Measurements from ENCODE around the gene AFF1. TPM values are rescaled to one million over a fixed set of nuclear protein-coding genes. Genes with fewer than 3 reads are reported as not detected.
A peak's percentile ranks its signal among the peaks of the same experiment; 100 is the strongest.
"Not testable (repeated sequence)": the region's sequence is repeated elsewhere in the genome, so short reads cannot be mapped to it uniquely, and the experiment has no call there.

Gene AFF1
- total and polyA plus RNA-seq, 2 donors (not counting 1 experiment from before 2014, with no cell fraction given), result 15.5 to 21.1 TPM

DNA sequence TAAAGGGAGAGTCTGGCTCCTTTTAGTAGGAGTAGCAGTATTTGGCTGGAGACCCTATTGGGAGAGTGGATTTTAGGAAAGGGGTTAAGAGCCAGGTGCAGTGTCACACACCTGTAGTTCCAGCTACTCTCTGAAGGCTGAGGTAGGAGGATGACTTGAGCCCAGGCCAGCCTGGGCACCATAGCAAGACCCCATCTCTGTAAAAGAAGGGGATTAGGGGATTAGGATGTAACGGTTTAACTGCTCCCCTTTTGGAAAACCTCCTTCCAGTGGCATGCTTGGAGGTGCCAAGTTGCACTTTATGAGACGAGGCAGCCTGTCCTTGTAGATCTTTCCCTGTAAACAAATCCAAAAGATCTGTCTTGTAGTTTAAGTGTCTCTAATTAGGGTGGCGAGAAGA is 145.7 kb downstream of the AFF1 start:
- H3K9me3 ChIP-seq (ENCODE audit: control insufficient read depth, insufficient read depth, low read depth, low read length), result no peaks in the 10 kb centered on the region
- no peak overlapping the region for H3K4me2 ChIP-seq (ENCODE audit: extremely low read depth, insufficient read depth, low read length)
- H3K27ac ChIP-seq (ENCODE audit: insufficient read depth, low read length), result no peak overlapping the region
- peaks cover 7% of the 10 kb centered on the region for H3K4me1 ChIP-seq (ENCODE audit: control insufficient read depth, extremely low read depth, insufficient read depth, low read length)
- no peak overlapping the region for H2AFZ ChIP-seq (ENCODE audit: low read length)
- H4K20me1 ChIP-seq (ENCODE audit: control insufficient read depth, extremely low read depth, insufficient read depth, low read length), result no peaks in the 10 kb centered on the region
- no peaks in the 10 kb centered on the region for H3K27me3 ChIP-seq (ENCODE audit: control insufficient read depth, insufficient read depth, low read length)
- no peak for TF ChIP-seq EZH2 (IDR thresholded peaks at IDR 0.05; ENCODE audit: low read length, missing control alignments)
- TF ChIP-seq, protein P1, sequence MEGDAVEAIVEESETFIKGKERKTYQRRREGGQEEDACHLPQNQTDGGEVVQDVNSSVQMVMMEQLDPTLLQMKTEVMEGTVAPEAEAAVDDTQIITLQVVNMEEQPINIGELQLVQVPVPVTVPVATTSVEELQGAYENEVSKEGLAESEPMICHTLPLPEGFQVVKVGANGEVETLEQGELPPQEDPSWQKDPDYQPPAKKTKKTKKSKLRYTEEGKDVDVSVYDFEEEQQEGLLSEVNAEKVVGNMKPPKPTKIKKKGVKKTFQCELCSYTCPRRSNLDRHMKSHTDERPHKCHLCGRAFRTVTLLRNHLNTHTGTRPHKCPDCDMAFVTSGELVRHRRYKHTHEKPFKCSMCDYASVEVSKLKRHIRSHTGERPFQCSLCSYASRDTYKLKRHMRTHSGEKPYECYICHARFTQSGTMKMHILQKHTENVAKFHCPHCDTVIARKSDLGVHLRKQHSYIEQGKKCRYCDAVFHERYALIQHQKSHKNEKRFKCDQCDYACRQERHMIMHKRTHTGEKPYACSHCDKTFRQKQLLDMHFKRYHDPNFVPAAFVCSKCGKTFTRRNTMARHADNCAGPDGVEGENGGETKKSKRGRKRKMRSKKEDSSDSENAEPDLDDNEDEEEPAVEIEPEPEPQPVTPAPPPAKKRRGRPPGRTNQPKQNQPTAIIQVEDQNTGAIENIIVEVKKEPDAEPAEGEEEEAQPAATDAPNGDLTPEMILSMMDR (conservative IDR thresholded peaks at IDR 0.05 in 1 of 2, IDR thresholded peaks at IDR 0.05 in 1 of 2; ENCODE audit: low read depth in 1 of 2, low read length in 2 of 2), result no peak
- peaks cover 12% of the 10 kb centered on the region for H3K79me2 ChIP-seq (ENCODE audit: control insufficient read depth, insufficient read depth, low read length)
- H3K36me3 ChIP-seq (ENCODE audit: control insufficient read depth, insufficient read depth, low read length), result no peaks in the 10 kb centered on the region
- no peak for DNase-seq (ENCODE audit: low read depth in 2 of 2)
- no peak overlapping the region for H3K4me3 ChIP-seq (replicated peaks in 1 of 4; ENCODE audit: control extremely low read depth in 1 of 4, insufficient read depth in 1 of 4, low read depth in 3 of 4, low read length in 4 of 4)
- H3K9ac ChIP-seq (ENCODE audit: insufficient read depth, low read length), result no peak overlapping the region

DNA sequence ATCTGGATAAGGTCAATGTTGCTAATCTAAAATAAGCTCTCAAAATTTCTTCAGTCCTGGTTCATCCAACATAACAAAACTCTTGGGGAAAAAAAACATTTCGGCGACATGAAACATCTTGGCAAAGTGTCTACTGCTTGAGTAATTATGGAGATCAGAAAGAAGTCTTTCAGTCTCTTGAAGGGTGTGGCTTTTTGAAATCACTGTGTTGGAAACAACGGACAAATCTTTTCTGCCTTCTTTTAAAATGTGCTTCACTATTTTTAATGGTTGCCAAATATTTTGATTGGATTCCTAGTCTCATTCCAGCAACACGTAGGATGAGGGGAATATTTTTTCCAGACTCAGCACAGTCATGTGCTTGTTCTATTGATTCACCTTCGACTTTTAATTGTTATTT is 147.0 kb downstream of the AFF1 start:
- Histone ChIP-seq H4K20me1 (ENCODE audit: control insufficient read depth, extremely low read depth, insufficient read depth, low read length) (no peaks in the 10 kb centered on the region), H3K4me2 (ENCODE audit: extremely low read depth, insufficient read depth, low read length) (no peak overlapping the region), H3K27me3 (ENCODE audit: control insufficient read depth, insufficient read depth, low read length) (no peaks in the 10 kb centered on the region), H3K36me3 (ENCODE audit: control insufficient read depth, insufficient read depth, low read length) (no peaks in the 10 kb centered on the region), H3K4me3 (replicated peaks in 1 of 4; ENCODE audit: control extremely low read depth in 1 of 4, insufficient read depth in 1 of 4, low read depth in 3 of 4, low read length in 4 of 4) (no peak overlapping the region), H2AFZ (ENCODE audit: low read length) (no peak overlapping the region), H3K27ac (ENCODE audit: insufficient read depth, low read length) (no peak overlapping the region), H3K79me2 (ENCODE audit: control insufficient read depth, insufficient read depth, low read length) (peaks cover 10% of the 10 kb centered on the region), H3K9me3 (ENCODE audit: control insufficient read depth, insufficient read depth, low read depth, low read length) (no peaks in the 10 kb centered on the region), H3K4me1 (ENCODE audit: control insufficient read depth, extremely low read depth, insufficient read depth, low read length) (peaks cover 8% of the 10 kb centered on the region), H3K9ac (ENCODE audit: insufficient read depth, low read length) (no peak overlapping the region)
- TF ChIP-seq, protein P1 (conservative IDR thresholded peaks at IDR 0.05 in 1 of 2, IDR thresholded peaks at IDR 0.05 in 1 of 2; ENCODE audit: low read depth in 1 of 2, low read length in 2 of 2), result no peak
- TF ChIP-seq EZH2 (IDR thresholded peaks at IDR 0.05; ENCODE audit: low read length, missing control alignments), result no peak
- peak in 1 of 2 donors; percentile 49 for DNase-seq (ENCODE audit: low read depth in 2 of 2)

DNA sequence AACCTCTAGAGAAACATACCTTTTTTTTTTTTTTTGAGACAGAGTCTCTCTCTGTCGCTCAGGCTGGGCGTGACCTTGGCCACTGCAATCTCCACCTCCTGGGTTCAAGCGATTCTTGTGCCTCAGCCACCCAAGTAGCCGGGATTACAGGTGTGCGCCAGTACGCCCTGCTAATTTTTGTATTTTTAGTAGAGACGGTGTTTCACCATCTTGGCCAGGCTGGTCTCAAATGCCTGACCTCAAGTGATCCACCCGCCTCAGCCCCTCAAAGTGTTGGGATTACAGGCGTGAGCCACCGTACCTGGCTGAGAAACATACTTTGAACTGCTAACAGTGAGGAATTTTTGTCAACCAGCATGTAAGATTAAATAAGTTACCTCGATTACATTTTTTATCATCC is 150.9 kb downstream of the AFF1 start:
- H3K9ac ChIP-seq (ENCODE audit: insufficient read depth, low read length); H3K9me3 ChIP-seq (ENCODE audit: control insufficient read depth, insufficient read depth, low read depth, low read length); H4K20me1 ChIP-seq (ENCODE audit: control insufficient read depth, extremely low read depth, insufficient read depth, low read length); DNase-seq (ENCODE audit: low read depth in 2 of 2); H2AFZ ChIP-seq (ENCODE audit: low read length); H3K79me2 ChIP-seq (ENCODE audit: control insufficient read depth, insufficient read depth, low read length); H3K4me1 ChIP-seq (ENCODE audit: control insufficient read depth, extremely low read depth, insufficient read depth, low read length); H3K27me3 ChIP-seq (ENCODE audit: control insufficient read depth, insufficient read depth, low read length); H3K27ac ChIP-seq (ENCODE audit: insufficient read depth, low read length); H3K4me3 ChIP-seq (replicated peaks in 1 of 4; ENCODE audit: control extremely low read depth in 1 of 4, insufficient read depth in 1 of 4, low read depth in 3 of 4, low read length in 4 of 4); H3K36me3 ChIP-seq (ENCODE audit: control insufficient read depth, insufficient read depth, low read length); H3K4me2 ChIP-seq (ENCODE audit: extremely low read depth, insufficient read depth, low read length): not testable (repeated sequence)
